PC-3 (cell line): Measurements from ENCODE around the gene P2RY8. TPM values are rescaled to one million over a fixed set of nuclear protein-coding genes. Genes with fewer than 3 reads are reported as not detected.

ENCODE experiments used
- ATAC-seq: fragments of 200-7000 bp; cut with Tn5 transposase; 2 replicates; pipeline ENCODE4 v1.9.1; 2020; ENCODE audit warnings: mild to moderate bottlenecking, moderate library complexity
- BruUV-seq: library from RNA; stranded (reverse); fragments of 400-500 nt; replicated peaks from 2 replicates; lab custom pipeline; 2021; lab: Mats Ljungman, UMichigan
- CTCF ChIA-PET: fragments of 300-600 bp; sonication (Branson Sonifier 250); formaldehyde crosslinking; loops from one replicate; lab custom pipeline; 2022; ENCODE audit warnings: antibody characterized with exemption; lab: Charles Lee
- POLR2A ChIA-PET: fragments of 300-600 bp; sonication (Branson Sonifier 250); formaldehyde crosslinking; loops from one replicate; lab custom pipeline; 2022; ENCODE audit warnings: antibody characterized with exemption; ENCODE audit not compliant: unreplicated experiment; lab: Charles Lee
- DNase-seq: peaks from one replicate; pipeline ENCODE4 v3.0.0-alpha.2; 2015
- H2AFZ ChIP-seq: fragments of 300-600 bp; sonication (generic); 2 replicates; pipeline ENCODE4 v1.6.0; 2016; ENCODE audit warnings: antibody characterized with exemption, low read length
- H3F3A ChIP-seq: fragments of 300-600 bp; sonication (generic); one replicate; pipeline ENCODE4 v1.6.0; 2017; ENCODE audit warnings: antibody characterized with exemption, low read length, control low read depth, mild to moderate bottlenecking; ENCODE audit not compliant: unreplicated experiment
- H3K27ac ChIP-seq: fragments of 300-600 bp; sonication (generic); 2 replicates; pipeline ENCODE4 v1.5.1; 2016; ENCODE audit warnings: mild to moderate bottlenecking, low read length
- H3K27me3 ChIP-seq: fragments of 300-600 bp; sonication (generic); 2 replicates; pipeline ENCODE4 v1.6.1; 2016; ENCODE audit warnings: low read length, mixed read lengths
- H3K36me3 ChIP-seq: fragments of 300-600 bp; sonication (generic); 2 replicates; pipeline ENCODE4 v1.6.1; 2016; ENCODE audit warnings: low read depth, mixed run types, low read length, mixed read lengths
- H3K4me1 ChIP-seq: fragments of 300-600 bp; sonication (generic); 2 replicates; pipeline ENCODE4 v1.5.1; 2016; ENCODE audit warnings: low read length; ENCODE audit not compliant: insufficient read depth
- H3K4me2 ChIP-seq: fragments of 300-600 bp; sonication (generic); 2 replicates; pipeline ENCODE4 v1.6.0; 2016; ENCODE audit warnings: low read length
- H3K4me3 ChIP-seq: fragments of 300-600 bp; sonication (generic); 2 replicates; pipeline ENCODE4 v1.5.1; 2016; ENCODE audit warnings: mild to moderate bottlenecking, low read length, mixed read lengths
- H3K79me2 ChIP-seq: fragments of 300-600 bp; sonication (generic); 2 replicates; pipeline ENCODE4 v1.6.1; 2017; ENCODE audit warnings: low read length, mixed read lengths
- H3K9ac ChIP-seq: fragments of 300-600 bp; sonication (generic); 2 replicates; pipeline ENCODE4 v1.6.0; 2016; ENCODE audit warnings: mild to moderate bottlenecking, low read length
- H3K9me2 ChIP-seq: fragments of 300-600 bp; sonication (generic); replicated peaks from 2 replicates; pipeline ENCODE4 v1.6.1; 2016; ENCODE audit warnings: mixed run types, low read length, mixed read lengths
- H3K9me3 ChIP-seq: fragments of 300-600 bp; sonication (generic); 2 replicates; pipeline ENCODE4 v1.6.1; 2016; ENCODE audit warnings: low read length, mixed read lengths
- H4K20me1 ChIP-seq: fragments of 300-600 bp; sonication (generic); 2 replicates; pipeline ENCODE4 v1.6.1; 2016; ENCODE audit warnings: low read length, mixed read lengths
- EZH2 ChIP-seq: fragments of 300-600 bp; sonication (generic); IDR thresholded peaks from one replicate; pipeline ENCODE4 v1.6.1; 2017; ENCODE audit warnings: antibody characterized with exemption, mild to moderate bottlenecking, low read length; ENCODE audit not compliant: unreplicated experiment
- EZH2phosphoT487 ChIP-seq: fragments of 300-600 bp; sonication (generic); IDR thresholded peaks from 2 replicates; pipeline ENCODE4 v1.6.1; 2018; ENCODE audit warnings: mild to moderate bottlenecking, antibody characterized with exemption, low read length, borderline replicate concordance
- intact Hi-C: fragments of 100-400 bp; cut with micrococcal nuclease; formaldehyde crosslinking; loops from 2 replicates; pipeline ENCODE4 v1.9.0; 2023
- total RNA-seq: library from RNA; depleted of rRNA; stranded (reverse); fragments of >200 nt; gene quantifications from 2 replicates; pipeline ENCODE4 v1.2.3, GENCODE V29; 2014
- TF ChIP-seq, protein P1 (sequence below): fragments of 300-600 bp; sonication (generic); conservative IDR thresholded peaks from 2 replicates; pipeline ENCODE4 v1.5.1; 2017; ENCODE audit warnings: antibody characterized with exemption, low read depth, mild to moderate bottlenecking, low read length

P2RY8 gene
- total RNA-seq, 1 experiment from 2014 or later, result not detected

DNA sequence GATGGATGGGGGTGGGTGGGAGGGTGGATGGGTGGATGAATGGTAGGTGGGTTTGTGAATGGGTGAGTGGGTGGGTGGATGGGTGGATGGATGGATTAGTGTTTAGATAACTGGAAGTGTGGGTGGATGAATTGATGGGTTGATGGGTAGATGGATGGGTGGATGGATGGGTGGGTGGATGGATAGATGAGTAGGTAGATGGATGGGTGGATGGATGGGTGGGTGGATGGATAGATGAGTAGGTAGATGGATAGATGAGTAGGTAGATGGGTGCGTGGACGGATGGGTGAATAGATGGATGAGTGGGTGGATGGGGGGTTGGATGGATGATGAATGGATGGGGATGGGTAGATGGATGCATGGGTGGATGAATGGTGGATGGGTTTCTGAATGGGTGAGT is 64.0 kb downstream of the P2RY8 start:
- no peaks in the 10 kb centered on the region for H3K36me3 ChIP-seq
- no peak overlapping the region for H2AFZ ChIP-seq
- ChIA-PET POLR2A (no interaction called here), CTCF (no interaction called here)
- H3K4me3 ChIP-seq, result no peak overlapping the region
- H3K9ac ChIP-seq, result no peak overlapping the region
- no peaks in the 10 kb centered on the region for H3K27me3 ChIP-seq
- H3K27ac ChIP-seq, result no peak overlapping the region
- intact Hi-C loops, result no loop called here
- DNase-seq (no peak), ATAC-seq (no peak)
- no TSS peak for BruUV-seq
- H3K9me2 ChIP-seq, result no peaks in the 10 kb centered on the region
- H3K79me2 ChIP-seq, result no peaks in the 10 kb centered on the region
- H3K9me3 ChIP-seq, result no peaks in the 10 kb centered on the region
- H3K4me2 ChIP-seq, result no peak overlapping the region
- no peaks in the 10 kb centered on the region for H3K4me1 ChIP-seq
- H3F3A ChIP-seq, result no peaks in the 10 kb centered on the region
- no peaks in the 10 kb centered on the region for H4K20me1 ChIP-seq
- TF ChIP-seq EZH2 (no peak), EZH2phosphoT487 (no peak)
- TF ChIP-seq, protein P1, sequence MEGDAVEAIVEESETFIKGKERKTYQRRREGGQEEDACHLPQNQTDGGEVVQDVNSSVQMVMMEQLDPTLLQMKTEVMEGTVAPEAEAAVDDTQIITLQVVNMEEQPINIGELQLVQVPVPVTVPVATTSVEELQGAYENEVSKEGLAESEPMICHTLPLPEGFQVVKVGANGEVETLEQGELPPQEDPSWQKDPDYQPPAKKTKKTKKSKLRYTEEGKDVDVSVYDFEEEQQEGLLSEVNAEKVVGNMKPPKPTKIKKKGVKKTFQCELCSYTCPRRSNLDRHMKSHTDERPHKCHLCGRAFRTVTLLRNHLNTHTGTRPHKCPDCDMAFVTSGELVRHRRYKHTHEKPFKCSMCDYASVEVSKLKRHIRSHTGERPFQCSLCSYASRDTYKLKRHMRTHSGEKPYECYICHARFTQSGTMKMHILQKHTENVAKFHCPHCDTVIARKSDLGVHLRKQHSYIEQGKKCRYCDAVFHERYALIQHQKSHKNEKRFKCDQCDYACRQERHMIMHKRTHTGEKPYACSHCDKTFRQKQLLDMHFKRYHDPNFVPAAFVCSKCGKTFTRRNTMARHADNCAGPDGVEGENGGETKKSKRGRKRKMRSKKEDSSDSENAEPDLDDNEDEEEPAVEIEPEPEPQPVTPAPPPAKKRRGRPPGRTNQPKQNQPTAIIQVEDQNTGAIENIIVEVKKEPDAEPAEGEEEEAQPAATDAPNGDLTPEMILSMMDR, result no peak

DNA sequence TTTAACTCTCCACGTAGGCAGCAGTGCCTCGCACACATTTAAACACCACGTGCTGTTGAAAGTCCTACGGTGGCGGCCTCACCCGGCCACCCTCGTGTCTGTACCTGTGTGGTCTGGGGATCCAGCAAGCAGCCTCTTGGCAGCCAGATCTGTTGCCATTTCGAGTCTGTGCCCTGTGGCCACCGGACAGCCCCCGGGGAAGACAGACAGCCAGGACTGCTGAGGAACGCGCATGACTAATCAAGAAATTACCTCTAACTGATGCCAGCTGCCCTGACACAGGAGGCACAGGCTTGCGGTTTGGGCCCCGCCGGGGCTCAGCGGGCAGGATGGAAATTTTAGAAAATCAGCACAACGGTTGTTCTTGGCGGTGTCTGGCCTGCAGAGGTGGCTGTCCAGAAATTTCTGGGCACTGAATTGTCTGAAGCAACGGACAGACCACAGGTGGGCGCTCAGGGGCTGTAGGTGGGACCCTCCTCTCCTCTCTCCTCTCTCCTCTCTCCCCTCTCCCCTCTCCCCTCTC is 68.7 kb downstream of the P2RY8 start:
- Histone ChIP-seq H3K27ac (no peak overlapping the region), H3K4me1 (0 out of 2 replicates have a peak, but pooled peaks cover under 1% of the 10 kb centered on the region), H3K9me3 (no peaks in the 10 kb centered on the region), H3K79me2 (no peaks in the 10 kb centered on the region), H3F3A (no peaks in the 10 kb centered on the region), H3K27me3 (no peaks in the 10 kb centered on the region), H3K9ac (no peak overlapping the region), H2AFZ (no peak overlapping the region; the same call in 1 of the 2 replicates), H4K20me1 (no peaks in the 10 kb centered on the region), H3K4me3 (no peak overlapping the region), H3K36me3 (no peaks in the 10 kb centered on the region), H3K9me2 (no peaks in the 10 kb centered on the region), H3K4me2 (peak overlapping the region; percentile 20; the same call in 1 of the 2 replicates)
- DNase-seq, result peak; percentile 75
- TF ChIP-seq, protein P1, result no peak
- TF ChIP-seq EZH2 (no peak), EZH2phosphoT487 (no peak)
- BruUV-seq, result no TSS peak
- CTCF ChIA-PET, result no interaction called here
- POLR2A ChIA-PET, result no interaction called here
- ATAC-seq, result peak; percentile 81
- intact Hi-C loops, result no loop called here

DNA sequence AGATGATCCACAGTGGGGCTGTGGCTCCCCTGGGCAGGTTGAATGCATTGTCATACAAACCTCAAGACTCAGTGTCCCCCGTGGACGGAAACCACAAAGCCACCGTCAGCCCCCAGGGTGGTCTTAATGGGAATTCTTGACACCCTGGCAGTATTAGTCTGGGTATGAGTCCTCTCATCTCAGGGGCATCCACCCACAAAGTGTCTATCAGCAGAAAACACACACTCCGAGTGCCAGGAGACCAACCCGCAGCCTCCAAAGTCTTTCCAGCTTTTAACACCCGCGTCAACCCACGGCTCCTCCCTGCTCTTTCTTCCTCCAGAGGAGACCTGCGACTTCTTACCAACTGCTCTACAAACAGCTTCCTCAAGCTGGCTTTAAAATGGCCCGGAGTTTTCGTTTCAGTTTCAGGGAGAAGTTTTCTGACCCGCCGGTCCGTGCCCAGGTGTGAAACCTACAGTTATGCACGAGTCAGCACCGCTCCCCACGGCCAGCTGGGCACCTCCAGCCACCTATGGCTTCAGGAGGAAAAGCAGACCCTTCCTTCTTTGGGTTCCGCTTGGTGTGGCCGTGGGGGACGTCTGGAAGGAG is 69.9 kb downstream of the P2RY8 start:
- BruUV-seq, result no TSS peak
- intact Hi-C loops, result no loop called here
- Histone ChIP-seq H3F3A (no peaks in the 10 kb centered on the region), H3K27me3 (no peaks in the 10 kb centered on the region), H3K4me1 (peaks cover 7% of the 10 kb centered on the region; the same call in 1 of the 2 replicates), H3K27ac (no peak overlapping the region), H3K9me3 (no peaks in the 10 kb centered on the region), H3K79me2 (no peaks in the 10 kb centered on the region), H3K9me2 (no peaks in the 10 kb centered on the region), H2AFZ (no peak overlapping the region), H3K36me3 (no peaks in the 10 kb centered on the region), H3K9ac (no peak overlapping the region), H4K20me1 (no peaks in the 10 kb centered on the region), H3K4me2 (peak overlapping the region; percentile 58), H3K4me3 (peak overlapping the region; percentile 39; the same call in 1 of the 2 replicates)
- no peak for ATAC-seq
- TF ChIP-seq, protein P1, result no peak
- no peak for TF ChIP-seq EZH2phosphoT487
- no peak for TF ChIP-seq EZH2
- ChIA-PET POLR2A (no interaction called here), CTCF (no interaction called here)
- no peak for DNase-seq
